Stimulated activated naive CD8-positive, alpha-beta T cell treated with anti-CD3 and anti-CD28 coated beads, Interleukin-15, amount 100 ng/mL, for 72 hours (primary cell): ENCODE measurements around the gene HNRNPC.
A peak's percentile ranks its signal among the peaks of the same experiment; 100 is the strongest.
"Not testable (repeated sequence)": the region's sequence is repeated elsewhere in the genome, so short reads cannot be mapped to it uniquely, and the experiment has no call there.

Experiments used
- ATAC-seq: fragments of 150-1000 bp; cut with Tn5 transposase; 2 replicates; pipeline ENCODE4 v1.10.0; 2021; ENCODE audit warnings: mild to moderate bottlenecking, moderate library complexity
- DNase-seq, 2 donors: peaks; one replicate each; pipeline ENCODE4 v3.0.0; 2021 to 2022
- H3K27ac Mint-ChIP-seq, 2 donors: one replicate each; pipeline ENCODE4 v1.8.0; 2022; ENCODE audit warnings: mild to moderate bottlenecking in 2 of 2, mixed read lengths in 2 of 2, moderate library complexity in 2 of 2
- H3K27me3 Mint-ChIP-seq: one replicate; pipeline ENCODE4 v1.8.0; 2022; ENCODE audit warnings: mixed read lengths
- H3K4me1 Mint-ChIP-seq: one replicate; pipeline ENCODE4 v1.8.0; 2022; ENCODE audit warnings: mild to moderate bottlenecking, mixed read lengths
- H3K4me3 Mint-ChIP-seq, 2 donors: one replicate each; pipeline ENCODE4 v1.8.0; 2022; ENCODE audit warnings: mild to moderate bottlenecking in 2 of 2, mixed read lengths in 2 of 2, moderate library complexity in 1 of 2
- H3K9me3 Mint-ChIP-seq, 2 donors: one replicate each; pipeline ENCODE4 v1.8.0; 2022; ENCODE audit warnings: mixed read lengths in 2 of 2

The HNRNPC gene

GRCh38 chr14:21238823-21239518, 30.3 kb downstream of the HNRNPC start:
- Mint-ChIP-seq H3K4me3 (no peak overlapping the region), H3K27me3 (no peaks in the 10 kb centered on the region), H3K9me3 (no peaks in the 10 kb centered on the region), H3K4me1 (peaks cover 80% of the 10 kb centered on the region), H3K27ac (peak overlapping the region in 1 of 2 donors; percentile 89)
- ATAC-seq (no peak), DNase-seq (no peak)

GRCh38 chr14:21236948-21237797, 32.1 kb downstream of the HNRNPC start:
- DNase-seq = no peak
- Mint-ChIP-seq H3K27me3 (no peaks in the 10 kb centered on the region), H3K4me1 (peaks cover 83% of the 10 kb centered on the region), H3K27ac (peak overlapping the region in 1 of 2 donors; percentile 86), H3K4me3 (peak overlapping the region; percentile 31 to 39), H3K9me3 (no peaks in the 10 kb centered on the region)
- ATAC-seq = no peak

- Mint-ChIP-seq H3K4me1 (peaks cover 87% of the 10 kb centered on the region), H3K4me3 (no peak overlapping the region), H3K27me3 (no peaks in the 10 kb centered on the region), H3K27ac (no peak overlapping the region), H3K9me3 (no peaks in the 10 kb centered on the region)
- no peak for DNase-seq
- no peak for ATAC-seq
These were observed 35.1 kb downstream of the HNRNPC start for GRCh38 chr14:21234112-21234511.

- no peak for ATAC-seq
- DNase-seq = no peak
- Mint-ChIP-seq H3K27ac (peak overlapping the region in 1 of 2 donors; percentile 25), H3K27me3 (no peaks in the 10 kb centered on the region), H3K9me3 (no peaks in the 10 kb centered on the region), H3K4me1 (peaks cover 81% of the 10 kb centered on the region), H3K4me3 (peak overlapping the region in 1 of 2 donors; percentile 22)
These were observed 35.7 kb downstream of the HNRNPC start for GRCh38 chr14:21233457-21234076.

GRCh38 chr14:21231020-21231652, 38.1 kb downstream of the HNRNPC start:
- H3K4me3 Mint-ChIP-seq = peak overlapping the region; percentile 46 to 51
- H3K27me3 Mint-ChIP-seq = no peaks in the 10 kb centered on the region
- peak overlapping the region; percentile 62 to 74 for H3K27ac Mint-ChIP-seq
- ATAC-seq (peak; percentile 33), DNase-seq (no peak)
- H3K4me1 Mint-ChIP-seq = peaks cover 71% of the 10 kb centered on the region
- H3K9me3 Mint-ChIP-seq = no peaks in the 10 kb centered on the region

GRCh38 chr14:21229821-21230220, 39.4 kb downstream of the HNRNPC start:
- H3K4me1 Mint-ChIP-seq = peaks cover 67% of the 10 kb centered on the region
- peak overlapping the region; percentile 83 to 89 for H3K27ac Mint-ChIP-seq
- no peaks in the 10 kb centered on the region for H3K27me3 Mint-ChIP-seq
- H3K4me3 Mint-ChIP-seq = peak overlapping the region in 1 of 2 donors; percentile 10
- ATAC-seq (peak; percentile 76), DNase-seq (no peak)
- no peaks in the 10 kb centered on the region for H3K9me3 Mint-ChIP-seq

GRCh38 chr14:21227981-21228380, 41.3 kb downstream of the HNRNPC start:
- ATAC-seq (no peak), DNase-seq (no peak)
- Mint-ChIP-seq H3K4me1 (peaks cover 69% of the 10 kb centered on the region), H3K27ac (no peak overlapping the region), H3K27me3 (no peaks in the 10 kb centered on the region), H3K9me3 (no peaks in the 10 kb centered on the region), H3K4me3 (no peak overlapping the region)

GRCh38 chr14:21227150-21227549, 42.1 kb downstream of the HNRNPC start:
- DNase-seq (no peak), ATAC-seq (no peak)
- Mint-ChIP-seq H3K4me1 (peaks cover 70% of the 10 kb centered on the region), H3K4me3 (no peak overlapping the region), H3K9me3 (no peaks in the 10 kb centered on the region), H3K27me3 (no peaks in the 10 kb centered on the region), H3K27ac (peak overlapping the region in 1 of 2 donors; percentile 16)

- no peak overlapping the region for H3K4me3 Mint-ChIP-seq
- peaks cover 70% of the 10 kb centered on the region for H3K4me1 Mint-ChIP-seq
- peak overlapping the region in 1 of 2 donors; percentile 19 for H3K27ac Mint-ChIP-seq
- H3K9me3 Mint-ChIP-seq = no peaks in the 10 kb centered on the region
- no peak for ATAC-seq
- DNase-seq = no peak
- no peaks in the 10 kb centered on the region for H3K27me3 Mint-ChIP-seq
These were observed 42.8 kb downstream of the HNRNPC start for GRCh38 chr14:21226467-21226866.

- H3K4me3 Mint-ChIP-seq, H3K27me3 Mint-ChIP-seq, ATAC-seq, DNase-seq, H3K9me3 Mint-ChIP-seq: not testable (repeated sequence)
- Mint-ChIP-seq H3K27ac (peak overlapping the region in 1 of 2 donors; percentile 67), H3K4me1 (peaks cover 70% of the 10 kb centered on the region)
These were observed 44.1 kb downstream of the HNRNPC start for GRCh38 chr14:21225164-21225563.

- Mint-ChIP-seq H3K4me1 (peaks cover 83% of the 10 kb centered on the region), H3K27me3 (no peaks in the 10 kb centered on the region), H3K27ac (peak overlapping the region; percentile 53 to 79), H3K4me3 (peak overlapping the region in 1 of 2 donors; percentile 49), H3K9me3 (no peaks in the 10 kb centered on the region)
- ATAC-seq = peak; percentile 37
- DNase-seq = no peak
These were observed 48.3 kb downstream of the HNRNPC start for GRCh38 chr14:21220874-21221477.

- H3K27ac Mint-ChIP-seq = peak overlapping the region; percentile 15 to 31
- peak overlapping the region in 1 of 2 donors; percentile 16 for H3K4me3 Mint-ChIP-seq
These were observed 49.6 kb downstream of the HNRNPC start for GRCh38 chr14:21219561-21220111.

GRCh38 chr14:21219120-21219519, 50.1 kb downstream of the HNRNPC start:
- DNase-seq (no peak), ATAC-seq (no peak)
- Mint-ChIP-seq H3K9me3 (no peaks in the 10 kb centered on the region), H3K27me3 (no peaks in the 10 kb centered on the region), H3K27ac (peak overlapping the region in 1 of 2 donors; percentile 74), H3K4me1 (peaks cover 87% of the 10 kb centered on the region), H3K4me3 (no peak overlapping the region)

More at GRCh38 chr14:21219561-21220111, 49.6 kb downstream of the HNRNPC start:
- H3K9me3 Mint-ChIP-seq = no peaks in the 10 kb centered on the region
- H3K4me1 Mint-ChIP-seq = peaks cover 87% of the 10 kb centered on the region
- no peak for DNase-seq
- no peaks in the 10 kb centered on the region for H3K27me3 Mint-ChIP-seq
- ATAC-seq = no peak

GRCh38 chr14:21215879-21216251, 53.4 kb downstream of the HNRNPC start:
- Mint-ChIP-seq H3K4me1 (peaks cover 66% of the 10 kb centered on the region), H3K9me3 (no peaks in the 10 kb centered on the region), H3K27ac (peak overlapping the region; percentile 89 to 95), H3K27me3 (no peaks in the 10 kb centered on the region), H3K4me3 (peak overlapping the region; percentile 26 to 66)
- no peak for ATAC-seq
- DNase-seq = no peak
